T-cell (primary cell): ENCODE data around the gene RAB11FIP5. TPM values are rescaled to one million over a fixed set of nuclear protein-coding genes. Genes with fewer than 3 reads are reported as not detected.
"Not testable (repeated sequence)": the region's sequence is repeated elsewhere in the genome, so short reads cannot be mapped to it uniquely, and the experiment has no call there.

Experiments used
- ATAC-seq, 4 experiments: fragments of 200-7000 bp in 3 of 4; fragments of 150-1000 bp in 1 of 4; cut with Tn5 transposase; replicated peaks in 1 of 4; 1 replicate in 3 of 4; 2 replicates in 1 of 4; pipeline ENCODE4 v1.10.0; 2021; ENCODE audit warnings: moderate library complexity in 3 of 4, mild to moderate bottlenecking in 2 of 4, moderate number of reproducible peaks in 1 of 4
- CTCF ChIA-PET, 2 donors: fragments of 300-600 bp; sonication (Branson Sonifier 250); formaldehyde crosslinking; loops; one replicate each; lab custom pipeline; 2022; ENCODE audit warnings: antibody characterized with exemption in 2 of 2; lab: Charles Lee
- POLR2A ChIA-PET, 2 donors: fragments of 300-600 bp; sonication (Branson Sonifier 250); formaldehyde crosslinking; loops; one replicate each; lab custom pipeline; 2022; ENCODE audit warnings: antibody characterized with exemption in 2 of 2; lab: Charles Lee
- DNase-seq, 35 experiments: peaks; one replicate each; pipeline versions ENCODE4 v3.0.0 to v3.0.0-alpha.2; 2013 to 2023
- H3K27ac ChIP-seq: one replicate; pipeline ENCODE4 v1.5.1; 2013; ENCODE audit warnings: low read length
- H3K27me3 ChIP-seq, 2 experiments: replicated peaks in 1 of 2; 1 replicate in 1 of 2; 2 replicates in 1 of 2; pipeline versions ENCODE4 v1.6.1 to v1.7.0; 2013; ENCODE audit warnings: low read length in 1 of 2, mixed read lengths in 1 of 2; ENCODE audit not compliant: control insufficient read depth in 2 of 2, insufficient read depth in 2 of 2; ENCODE audit errors: extremely low read depth in 1 of 2
- H3K36me3 ChIP-seq, 2 donors: 1 replicate in 1 of 2; 2 replicates in 1 of 2; pipeline versions ENCODE4 v1.6.1 to v1.7.0; 2013; ENCODE audit warnings: low read length in 1 of 2; ENCODE audit not compliant: control insufficient read depth in 2 of 2, insufficient read depth in 1 of 2; ENCODE audit errors: extremely low read depth in 1 of 2
- H3K4me1 ChIP-seq, 2 experiments: 1 replicate in 1 of 2; 2 replicates in 1 of 2; pipeline versions ENCODE4 v1.6.1 to v1.7.0; 2013; ENCODE audit warnings: low read length in 2 of 2, mixed read lengths in 1 of 2; ENCODE audit not compliant: insufficient read depth in 2 of 2, control insufficient read depth in 1 of 2; ENCODE audit errors: extremely low read depth in 1 of 2
- H3K4me3 ChIP-seq, 2 donors: 1 replicate in 1 of 2; 2 replicates in 1 of 2; pipeline versions ENCODE4 v1.5.1 to v1.7.0; 2013; ENCODE audit warnings: mild to moderate bottlenecking in 2 of 2, low read length in 1 of 2, moderate library complexity in 1 of 2; ENCODE audit not compliant: control insufficient read depth in 1 of 2; ENCODE audit errors: extremely low read depth in 1 of 2
- H3K9me3 ChIP-seq: 2 replicates; pipeline ENCODE4 v1.7.0; 2013
- H3K27ac Mint-ChIP-seq, 2 donors: one replicate each; pipeline ENCODE4 v1.8.0; 2020 to 2021; ENCODE audit warnings: mild to moderate bottlenecking in 2 of 2, mixed read lengths in 2 of 2
- H3K27me3 Mint-ChIP-seq, 2 donors: one replicate each; pipeline ENCODE4 v1.8.0; 2021 to 2022; ENCODE audit warnings: mixed read lengths in 2 of 2
- H3K36me3 Mint-ChIP-seq: one replicate; pipeline ENCODE4 v1.8.0; 2021; ENCODE audit warnings: mixed read lengths
- H3K4me1 Mint-ChIP-seq, 3 donors: one replicate each; pipeline ENCODE4 v1.8.0; 2020 to 2022; ENCODE audit warnings: mixed read lengths in 3 of 3, mild to moderate bottlenecking in 1 of 3
- H3K4me3 Mint-ChIP-seq, 3 donors: one replicate each; pipeline ENCODE4 v1.8.0; 2020 to 2022; ENCODE audit warnings: mild to moderate bottlenecking in 3 of 3, mixed read lengths in 3 of 3, moderate library complexity in 3 of 3
- H3K9me3 Mint-ChIP-seq, 3 donors: one replicate each; pipeline ENCODE4 v1.8.0; 2020 to 2022; ENCODE audit warnings: mixed read lengths in 3 of 3
- whole genome bisulfite sequencing: methylation state at CpG from one replicate; pipeline ENCODE4 v1.1.5; 2013; ENCODE audit warnings: missing lambda C conversion rate; ENCODE audit not compliant: insufficient coverage; 5-methylcytosine and 5-hydroxymethylcytosine counted together
- total RNA-seq, 35 experiments: library from RNA in 6 of 35; stranded (reverse) in 6 of 35; fragments of 120-200 nt in 1 of 35; gene quantifications; one replicate each; pipeline versions ENCODE4 v1.2.1 to v1.2.4 and lab custom pipeline; 2013 to 2026

RAB11FIP5 gene
- total RNA-seq, 5 donors from 2014 or later (not counting 1 experiment from before 2014, with no cell fraction given) = 7.9 to 15.2 (median 11.0) TPM

GRCh38 chr2:73068147-73068546 is 44.6 kb downstream of the RAB11FIP5 start:
- WGBS = no CpG with 5 or more reads among the region's 2 CpGs
- no peak overlapping the region for H3K4me3 Mint-ChIP-seq
- ATAC-seq (no peak), DNase-seq (no peak)
- peaks cover 38 to 48% (median 39%) of the 10 kb centered on the region in 3 donors for H3K4me1 Mint-ChIP-seq
- H3K36me3 ChIP-seq = no peaks in the 10 kb centered on the region
- no peak overlapping the region for H3K27ac ChIP-seq
- H3K36me3 Mint-ChIP-seq = peaks cover 4% of the 10 kb centered on the region
- CTCF ChIA-PET = interaction anchor here in 1 of 2 donors (1.0 kb wide), 1 partner anchor 18 kb away, joined by 3 read pairs; no protein-coding TSS in a partner anchor
- H3K27me3 ChIP-seq = no peaks in the 10 kb centered on the region
- H3K9me3 Mint-ChIP-seq = no peaks in the 10 kb centered on the region
- H3K4me1 ChIP-seq = peaks cover 6 to 22% of the 10 kb centered on the region in 2 experiments
- H3K27ac Mint-ChIP-seq = no peak overlapping the region
- H3K4me3 ChIP-seq = no peak overlapping the region
- no peaks in the 10 kb centered on the region for H3K9me3 ChIP-seq
- no peaks in the 10 kb centered on the region for H3K27me3 Mint-ChIP-seq
- POLR2A ChIA-PET = no interaction called here

DNA sequence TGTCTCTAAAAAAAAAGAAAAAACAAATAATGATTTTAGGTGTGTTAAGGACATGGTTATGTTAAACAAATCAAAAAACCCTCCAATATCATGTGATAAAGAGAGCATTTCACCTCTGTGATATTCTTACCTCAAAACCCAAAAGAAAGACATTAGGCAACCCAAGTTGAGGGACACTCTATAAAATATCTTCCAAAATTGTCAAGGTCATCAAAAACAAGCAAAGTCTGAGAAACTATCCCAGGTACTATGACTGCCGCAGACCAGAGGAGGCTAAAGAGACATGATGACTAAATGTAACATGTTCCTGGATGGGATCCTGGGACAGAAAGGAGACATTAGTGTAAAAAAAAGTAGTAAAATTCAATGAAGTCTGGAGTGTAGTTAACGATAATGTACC is 45.7 kb downstream of the RAB11FIP5 start:
- H3K4me3 ChIP-seq = no peak overlapping the region
- no peaks in the 10 kb centered on the region for H3K27me3 ChIP-seq
- Mint-ChIP-seq H3K36me3 (peaks cover 4% of the 10 kb centered on the region), H3K27ac (no peak overlapping the region), H3K4me1 (peaks cover 29 to 42% (median 31%) of the 10 kb centered on the region in 3 donors), H3K4me3 (no peak overlapping the region), H3K27me3 (no peaks in the 10 kb centered on the region), H3K9me3 (no peaks in the 10 kb centered on the region)
- CTCF ChIA-PET = no interaction called here
- H3K27ac ChIP-seq = no peak overlapping the region
- H3K36me3 ChIP-seq = no peaks in the 10 kb centered on the region
- WGBS = 100% methylated on average over 2 of the region's 2 CpGs
- ATAC-seq (no peak), DNase-seq (no peak)
- POLR2A ChIA-PET = no interaction called here
- no peaks in the 10 kb centered on the region for H3K9me3 ChIP-seq
- peaks cover 6 to 18% of the 10 kb centered on the region in 2 experiments for H3K4me1 ChIP-seq

DNA sequence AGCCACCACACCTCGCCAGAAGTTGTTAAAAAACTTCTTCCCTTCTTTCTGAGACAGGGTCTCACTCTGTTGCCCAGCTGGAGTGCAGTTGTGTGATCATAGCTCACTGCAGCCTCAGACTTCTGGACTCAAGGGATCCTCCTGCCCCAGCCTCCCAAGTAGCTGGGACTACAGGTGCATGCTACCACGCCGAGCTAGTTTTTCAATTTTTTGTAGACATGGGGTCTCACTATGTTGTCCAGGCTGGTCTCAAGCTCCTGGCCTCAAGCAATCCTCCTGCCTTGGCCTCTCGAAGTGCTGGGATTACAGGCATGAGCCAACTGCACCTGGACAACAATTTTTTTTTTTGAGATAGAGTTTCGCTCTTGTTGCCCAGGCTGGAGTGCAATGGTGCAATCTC is 47.7 kb downstream of the RAB11FIP5 start:
- H3K9me3 Mint-ChIP-seq, H3K27me3 Mint-ChIP-seq, DNase-seq, H3K4me1 ChIP-seq, H3K4me3 ChIP-seq, H3K27ac Mint-ChIP-seq, POLR2A ChIA-PET, H3K4me3 Mint-ChIP-seq, H3K9me3 ChIP-seq, H3K27me3 ChIP-seq, H3K27ac ChIP-seq, H3K36me3 ChIP-seq, ATAC-seq, H3K36me3 Mint-ChIP-seq: not testable (repeated sequence)
- WGBS = 87% methylated on average over 3 of the region's 5 CpGs
- peaks cover 21 to 34% (median 23%) of the 10 kb centered on the region in 3 donors for H3K4me1 Mint-ChIP-seq
- CTCF ChIA-PET = interaction anchor here in 1 of 2 donors (0.8 kb wide), 1 partner anchor 147 kb away, joined by 3 read pairs; no protein-coding TSS in a partner anchor

DNA sequence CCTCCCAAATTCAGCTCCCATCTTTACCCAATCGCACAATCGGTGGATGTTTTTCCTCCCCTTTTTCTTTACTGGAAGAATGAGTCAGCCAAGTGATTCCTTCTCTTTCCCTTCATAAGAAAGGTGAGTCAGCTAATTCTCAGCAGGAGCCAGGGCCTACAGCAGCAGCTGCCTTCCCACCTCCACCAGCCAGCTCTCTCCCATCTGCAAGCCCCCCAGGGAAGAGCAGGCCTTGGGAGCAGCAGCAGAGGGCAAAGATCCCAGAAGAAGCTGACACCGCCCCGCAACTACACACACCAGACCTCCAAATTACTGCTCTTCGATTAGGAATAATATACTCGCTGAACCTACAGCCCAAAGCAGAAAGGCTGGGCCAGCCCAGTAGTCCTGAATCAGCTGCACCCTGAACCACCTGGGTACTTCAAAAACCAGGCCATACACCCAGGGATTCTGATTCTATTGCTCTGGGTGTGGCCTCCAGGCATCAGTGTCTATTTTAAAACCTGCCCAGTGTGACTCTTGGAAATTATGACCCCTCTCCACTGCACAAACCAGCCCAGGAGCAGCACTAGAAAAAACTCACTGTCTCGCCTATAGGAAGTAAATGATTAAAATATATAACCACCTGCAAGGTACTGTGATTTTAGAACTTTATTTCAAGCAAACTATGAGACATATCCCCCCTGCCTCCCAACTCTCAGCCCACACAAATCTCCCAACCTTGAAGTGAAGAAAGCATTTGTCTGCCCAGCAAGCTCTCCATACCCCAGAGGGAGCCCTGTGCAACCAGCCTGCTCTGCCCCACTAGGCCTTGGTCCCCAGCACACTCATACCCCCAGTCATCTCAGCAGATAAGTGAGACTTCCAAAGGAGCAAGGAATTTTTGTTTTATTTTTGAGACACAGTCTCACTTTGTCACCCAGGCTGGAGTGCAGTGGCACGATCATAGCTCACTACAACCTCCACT is 48.6 kb downstream of the RAB11FIP5 start:
- Mint-ChIP-seq H3K9me3 (no peaks in the 10 kb centered on the region), H3K4me1 (peaks cover 12 to 25% (median 15%) of the 10 kb centered on the region in 3 donors), H3K27me3 (no peaks in the 10 kb centered on the region), H3K36me3 (peaks cover 4% of the 10 kb centered on the region), H3K4me3 (no peak overlapping the region), H3K27ac (no peak overlapping the region)
- H3K4me3 ChIP-seq = no peak overlapping the region
- no peaks in the 10 kb centered on the region for H3K27me3 ChIP-seq
- DNase-seq = no peak
- CTCF ChIA-PET = no interaction called here
- POLR2A ChIA-PET = no interaction called here
- no peaks in the 10 kb centered on the region for H3K36me3 ChIP-seq
- H3K27ac ChIP-seq = no peak overlapping the region
- peaks cover 0 to under 1% of the 10 kb centered on the region in 2 experiments for H3K4me1 ChIP-seq
- no peak for ATAC-seq
- 94% methylated on average over 6 of the region's 8 CpGs for WGBS
- no peaks in the 10 kb centered on the region for H3K9me3 ChIP-seq

DNA sequence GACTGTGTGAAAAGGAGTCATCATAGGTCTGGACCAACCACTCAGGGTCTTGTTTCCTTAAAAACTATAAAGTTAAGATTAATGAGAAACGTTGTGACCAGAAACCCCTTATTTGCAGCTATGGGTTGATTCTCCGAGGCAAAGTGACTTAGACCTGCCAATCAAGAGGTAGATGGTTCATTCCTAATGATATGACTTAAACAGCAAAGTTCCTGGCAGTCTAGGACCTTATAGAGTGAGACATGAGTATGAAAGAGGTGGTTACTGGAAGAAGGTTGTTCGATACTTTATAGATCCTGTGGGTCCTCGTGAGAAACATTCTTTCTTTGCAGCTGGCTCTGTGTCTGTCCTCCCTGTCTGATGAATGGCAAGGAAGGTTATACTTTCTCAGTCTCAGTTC is 49.3 kb downstream of the RAB11FIP5 start:
- ChIA-PET CTCF (no interaction called here), POLR2A (no interaction called here)
- no peak for DNase-seq
- no peaks in the 10 kb centered on the region for H3K27me3 ChIP-seq
- no peak overlapping the region for H3K4me3 Mint-ChIP-seq
- H3K4me1 ChIP-seq = no peaks in the 10 kb centered on the region
- no peaks in the 10 kb centered on the region for H3K36me3 ChIP-seq
- no peaks in the 10 kb centered on the region for H3K9me3 Mint-ChIP-seq
- no peak overlapping the region for H3K27ac Mint-ChIP-seq
- no CpG with 5 or more reads among the region's 4 CpGs for WGBS
- no peaks in the 10 kb centered on the region for H3K9me3 ChIP-seq
- H3K27ac ChIP-seq = no peak overlapping the region
- H3K27me3 Mint-ChIP-seq = no peaks in the 10 kb centered on the region
- peaks cover 4% of the 10 kb centered on the region for H3K36me3 Mint-ChIP-seq
- peaks cover 6 to 18% (median 10%) of the 10 kb centered on the region in 3 donors for H3K4me1 Mint-ChIP-seq
- no peak for ATAC-seq
- no peak overlapping the region for H3K4me3 ChIP-seq

DNA sequence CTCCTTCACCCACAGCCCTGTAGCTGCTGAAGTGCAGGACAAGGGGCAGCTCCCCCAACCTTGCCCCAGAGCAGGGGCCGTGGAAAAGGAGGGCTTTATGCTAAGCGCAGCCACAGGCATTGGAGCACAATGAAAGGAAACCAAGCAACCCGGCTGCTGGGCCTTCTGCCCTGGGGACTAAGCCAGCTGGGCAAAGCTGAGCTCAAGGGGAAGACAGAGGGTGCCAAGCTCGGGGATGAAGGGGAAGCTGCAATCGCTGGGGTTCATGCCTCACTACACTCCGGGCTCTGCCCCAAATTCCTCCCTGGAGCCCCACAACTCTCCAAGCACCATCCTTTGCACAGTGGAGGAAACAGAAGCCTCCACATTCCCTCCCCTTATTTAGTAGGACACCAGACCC is 53.6 kb downstream of the RAB11FIP5 start:
- ATAC-seq (no peak), DNase-seq (no peak)
- Mint-ChIP-seq H3K4me1 (no peaks in the 10 kb centered on the region), H3K36me3 (peaks cover 27% of the 10 kb centered on the region), H3K9me3 (peaks cover 0 to 10% (median 0%) of the 10 kb centered on the region in 3 donors), H3K4me3 (no peak overlapping the region), H3K27ac (no peak overlapping the region), H3K27me3 (no peaks in the 10 kb centered on the region)
- H3K27ac ChIP-seq = no peak overlapping the region
- H3K27me3 ChIP-seq = no peaks in the 10 kb centered on the region
- H3K36me3 ChIP-seq = peaks cover 0 to 9% of the 10 kb centered on the region in 2 donors
- ChIA-PET CTCF (interaction anchor here in 1 of 2 donors (0.5 kb wide), 1 partner anchor 96 kb away, joined by 3 read pairs; no protein-coding TSS in a partner anchor), POLR2A (no interaction called here)
- H3K4me1 ChIP-seq = no peaks in the 10 kb centered on the region
- H3K4me3 ChIP-seq = no peak overlapping the region
- 83% methylated on average over 4 of the region's 6 CpGs for WGBS
- H3K9me3 ChIP-seq = no peaks in the 10 kb centered on the region
